GM23248 (cell line): ENCODE data around the gene ALDH3B2.

Experiments used
- EZH2 ChIP-seq: fragments of 200-600 bp; sonication (generic); IDR thresholded peaks from 2 replicates; pipeline ENCODE4 v1.6.1; 2018; ENCODE audit warnings: antibody characterized with exemption, mild to moderate bottlenecking; ENCODE audit not compliant: insufficient read depth, poor library complexity, severe bottlenecking
- EZH2phosphoT487 ChIP-seq: fragments of 200-600 bp; sonication (generic); IDR thresholded peaks from 2 replicates; pipeline ENCODE4 v1.6.1; 2018; ENCODE audit warnings: antibody characterized with exemption, moderate library complexity, mild to moderate bottlenecking, low read depth; ENCODE audit not compliant: insufficient read depth

DNA sequence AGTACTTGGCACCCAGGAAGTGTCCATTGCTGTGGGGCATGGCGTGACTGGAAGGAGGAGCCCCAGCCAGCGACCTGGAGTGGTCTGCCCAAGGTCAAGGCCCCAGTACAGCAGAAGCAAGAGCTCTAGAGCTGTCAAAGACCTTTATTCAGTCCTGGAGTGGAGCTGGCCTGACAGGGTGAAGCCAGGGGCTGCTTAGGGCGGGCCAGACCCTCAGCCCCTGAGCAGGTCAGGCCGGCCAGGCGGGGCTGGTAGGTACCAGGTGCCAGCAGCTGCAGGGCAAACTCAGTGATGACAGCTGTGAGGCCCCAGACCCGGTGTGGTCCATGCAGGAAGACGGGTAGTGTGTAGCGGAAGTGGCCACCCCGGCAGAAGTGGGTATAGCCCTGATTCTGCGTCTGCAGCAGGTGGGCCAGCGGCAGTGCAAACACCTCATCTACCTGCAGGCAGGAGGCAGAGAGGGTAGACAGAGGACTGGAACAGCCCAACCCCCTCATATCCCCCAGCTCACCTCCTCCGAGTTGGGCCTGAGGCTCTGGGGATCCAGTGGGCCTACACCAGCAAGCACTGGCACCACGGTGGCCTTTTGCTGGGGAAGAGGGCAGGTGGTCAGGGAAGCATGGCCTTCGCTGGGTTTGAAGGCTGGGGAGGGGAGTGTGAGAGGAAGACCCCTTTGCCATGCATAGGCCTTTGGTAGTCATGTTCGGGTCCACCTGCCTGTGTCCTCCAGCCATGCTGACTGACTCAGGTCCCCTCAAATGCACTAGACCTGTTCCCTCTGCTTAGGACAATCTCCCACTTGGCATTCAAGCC, 46.4 kb downstream of the ALDH3B2 start:
- TF ChIP-seq EZH2phosphoT487 (no peak), EZH2 (no peak)
